GM18870 (cell line): ENCODE data around the gene NDUFAF3.

Source experiments
- ATAC-seq: cut with Tn5 transposase; IDR thresholded peaks from one replicate; pipeline ENCODE4 v1.9.1; 2021; ENCODE audit warnings: moderate library complexity; ENCODE audit not compliant: unreplicated experiment

The NDUFAF3 gene, protein sequence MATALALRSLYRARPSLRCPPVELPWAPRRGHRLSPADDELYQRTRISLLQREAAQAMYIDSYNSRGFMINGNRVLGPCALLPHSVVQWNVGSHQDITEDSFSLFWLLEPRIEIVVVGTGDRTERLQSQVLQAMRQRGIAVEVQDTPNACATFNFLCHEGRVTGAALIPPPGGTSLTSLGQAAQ

GRCh38 chr3:49021813-49022687, at the start of gene NDUFAF3:
Gene NDUFAF3, plus strand, starts transcription at chr3:49022121. Its CDS starts 24 bp downstream, at chr3:49022145.
- peak; percentile 55 for ATAC-seq

DNA sequence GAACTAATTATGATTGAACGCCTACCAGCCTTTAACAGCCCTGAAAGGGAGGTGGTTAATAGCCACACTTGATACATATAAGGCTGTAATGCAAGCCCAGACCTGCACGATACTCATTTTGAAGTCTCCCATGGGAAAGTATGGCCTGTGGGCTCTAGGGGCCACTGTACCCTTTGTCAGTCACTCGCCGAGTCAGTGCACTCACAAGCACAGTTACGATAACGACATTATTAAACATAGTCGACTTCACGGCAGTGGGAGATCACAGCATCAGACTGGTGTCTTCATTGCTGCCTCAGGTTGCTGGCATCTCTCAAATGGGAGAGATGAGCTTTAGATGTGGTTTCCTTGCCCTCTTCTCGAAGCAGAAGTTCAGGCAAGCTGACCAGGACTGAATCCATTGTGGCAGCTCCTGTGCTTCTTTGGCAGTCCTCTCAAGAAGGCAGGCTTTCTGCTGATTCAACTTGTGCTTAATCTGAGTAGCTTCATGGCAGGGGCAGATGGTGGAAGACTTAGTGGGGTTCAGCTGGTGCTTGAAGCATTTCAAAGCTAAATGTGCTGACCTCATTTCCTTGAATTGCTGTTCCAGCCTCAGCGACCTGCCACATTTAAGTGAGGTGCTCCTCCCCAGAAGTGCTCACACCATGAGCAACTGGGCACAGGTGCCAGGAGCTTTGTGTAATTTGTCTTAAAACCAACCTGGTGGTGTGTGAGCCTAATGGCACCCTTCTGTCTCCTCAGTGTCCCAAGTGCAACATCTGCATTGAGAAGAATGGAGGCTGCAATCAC, 47.7 kb upstream of the NDUFAF3 start:
- ATAC-seq, result no peak

DNA sequence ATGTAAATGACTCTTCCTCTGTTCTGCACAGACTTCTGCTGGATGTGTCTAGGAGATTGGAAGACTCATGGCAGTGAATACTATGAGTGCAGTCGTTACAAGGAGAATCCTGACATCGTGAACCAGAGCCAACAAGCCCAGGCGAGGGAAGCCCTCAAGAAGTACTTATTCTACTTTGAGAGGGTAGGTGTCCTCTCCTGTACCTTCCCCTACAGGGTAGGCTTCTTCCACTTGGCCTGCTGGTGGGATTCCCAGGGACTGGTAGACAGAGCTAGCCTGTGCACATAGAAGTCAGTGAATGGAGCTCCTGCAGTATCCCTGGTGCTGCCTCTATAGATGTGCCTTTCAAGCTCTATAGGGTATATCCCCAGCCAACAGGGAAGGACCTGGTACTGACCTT, 42.5 kb upstream of the NDUFAF3 start:
- ATAC-seq, result no peak

GRCh38 chr3:48980295-48980694, 41.6 kb upstream of the NDUFAF3 start:
- ATAC-seq, result no peak

DNA sequence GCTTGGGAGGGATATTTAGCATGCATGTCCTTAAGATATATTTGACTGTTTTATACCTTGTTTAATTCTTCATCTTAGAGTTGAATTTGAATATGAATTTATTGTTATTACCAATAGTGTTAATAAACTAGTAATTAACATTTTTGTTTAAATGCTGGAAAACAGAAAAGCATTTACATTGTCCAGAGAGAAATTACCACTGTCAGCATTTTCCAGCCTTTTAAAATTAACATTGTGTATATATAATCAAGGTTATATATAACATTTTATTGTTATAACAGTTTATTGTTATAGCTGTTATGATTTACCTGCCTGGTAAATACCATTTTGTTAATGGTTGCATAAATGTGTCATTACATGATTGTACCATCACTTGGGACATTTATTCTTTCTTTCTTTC, 39.9 kb upstream of the NDUFAF3 start:
- no peak for ATAC-seq

- ATAC-seq, result no peak
Observed at GRCh38 chr3:48982686-48983085, 39.2 kb upstream of the NDUFAF3 start.

GRCh38 chr3:48983096-48983495, 38.8 kb upstream of the NDUFAF3 start:
- no peak for ATAC-seq

GRCh38 chr3:48984663-48985062, 37.3 kb upstream of the NDUFAF3 start:
- ATAC-seq, result no peak

GRCh38 chr3:48985831-48986376, 36.0 kb upstream of the NDUFAF3 start:
- ATAC-seq, result no peak

DNA sequence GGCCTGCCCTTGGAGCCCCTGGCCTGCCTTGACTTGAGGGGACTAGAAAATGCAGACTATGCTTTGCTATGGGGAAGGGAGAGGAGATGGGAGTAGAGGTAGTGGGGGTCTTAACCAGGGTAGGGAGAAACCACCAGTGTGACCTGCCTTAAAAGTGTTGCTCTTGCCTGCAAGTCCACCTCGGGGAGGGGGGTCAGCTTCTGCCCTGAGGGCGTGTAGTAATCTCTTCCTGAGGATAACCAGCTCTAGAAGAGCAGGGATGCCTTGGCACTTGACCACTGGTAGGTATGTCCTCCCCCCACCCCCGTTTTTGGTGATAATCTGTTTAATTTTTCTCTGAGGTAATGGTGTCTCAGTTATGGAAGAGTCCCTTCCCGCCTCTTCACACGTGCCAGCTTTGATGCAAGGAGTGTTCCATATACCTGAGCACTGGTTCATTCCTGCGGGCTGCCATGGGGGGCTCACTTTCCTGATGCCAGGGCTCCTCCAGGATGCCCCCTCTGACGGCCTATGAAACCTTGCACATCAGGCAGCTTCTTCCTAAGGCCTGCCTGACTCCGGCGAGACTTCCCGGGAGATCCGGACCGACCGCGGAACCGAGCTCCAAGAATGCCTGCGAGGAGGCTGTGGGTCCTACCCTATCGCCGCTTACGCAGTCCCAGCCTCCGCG, 32.7 kb upstream of the NDUFAF3 start:
- ATAC-seq, result no peak

DNA sequence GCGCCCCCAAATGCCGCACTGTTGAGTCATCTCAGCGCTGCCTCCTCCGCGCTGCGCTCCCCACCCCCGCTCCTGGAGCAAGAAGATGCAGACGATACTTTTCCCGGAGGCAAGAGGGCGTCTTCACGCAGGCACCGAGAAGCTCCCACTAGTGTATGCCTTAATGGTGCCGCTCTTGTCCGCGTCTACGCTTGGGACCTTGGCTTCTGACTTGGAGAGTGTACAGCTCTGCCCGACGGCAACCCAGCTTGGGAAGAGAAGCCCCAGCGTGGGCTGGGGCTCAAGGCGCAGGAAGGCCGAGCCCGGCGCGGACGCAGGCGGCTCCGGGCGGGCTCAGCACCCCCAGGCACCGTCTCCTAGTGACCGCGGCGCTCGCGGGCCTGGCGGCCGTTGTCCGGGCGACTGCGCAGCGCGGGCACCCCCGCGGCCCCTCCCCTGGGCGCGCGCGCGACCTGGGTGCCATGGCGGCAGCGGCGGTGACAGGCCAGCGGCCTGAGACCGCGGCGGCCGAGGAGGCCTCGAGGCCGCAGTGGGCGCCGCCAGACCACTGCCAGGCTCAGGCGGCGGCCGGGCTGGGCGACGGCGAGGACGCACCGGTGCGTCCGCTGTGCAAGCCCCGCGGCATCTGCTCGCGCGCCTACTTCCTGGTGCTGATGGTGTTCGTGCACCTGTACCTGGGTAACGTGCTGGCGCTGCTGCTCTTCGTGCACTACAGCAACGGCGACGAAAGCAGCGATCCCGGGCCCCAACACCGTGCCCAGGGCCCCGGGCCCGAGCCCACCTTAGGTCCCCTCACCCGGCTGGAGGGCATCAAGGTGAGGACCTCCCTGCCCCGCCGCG, 31.9 kb upstream of the NDUFAF3 start, which contains the start of gene P4HTM:
Gene P4HTM, plus strand, starts transcription at position 446 of the 840 bp plus-strand sequence. Its CDS starts 16 bp downstream, at position 462.
- ATAC-seq, result no peak

DNA sequence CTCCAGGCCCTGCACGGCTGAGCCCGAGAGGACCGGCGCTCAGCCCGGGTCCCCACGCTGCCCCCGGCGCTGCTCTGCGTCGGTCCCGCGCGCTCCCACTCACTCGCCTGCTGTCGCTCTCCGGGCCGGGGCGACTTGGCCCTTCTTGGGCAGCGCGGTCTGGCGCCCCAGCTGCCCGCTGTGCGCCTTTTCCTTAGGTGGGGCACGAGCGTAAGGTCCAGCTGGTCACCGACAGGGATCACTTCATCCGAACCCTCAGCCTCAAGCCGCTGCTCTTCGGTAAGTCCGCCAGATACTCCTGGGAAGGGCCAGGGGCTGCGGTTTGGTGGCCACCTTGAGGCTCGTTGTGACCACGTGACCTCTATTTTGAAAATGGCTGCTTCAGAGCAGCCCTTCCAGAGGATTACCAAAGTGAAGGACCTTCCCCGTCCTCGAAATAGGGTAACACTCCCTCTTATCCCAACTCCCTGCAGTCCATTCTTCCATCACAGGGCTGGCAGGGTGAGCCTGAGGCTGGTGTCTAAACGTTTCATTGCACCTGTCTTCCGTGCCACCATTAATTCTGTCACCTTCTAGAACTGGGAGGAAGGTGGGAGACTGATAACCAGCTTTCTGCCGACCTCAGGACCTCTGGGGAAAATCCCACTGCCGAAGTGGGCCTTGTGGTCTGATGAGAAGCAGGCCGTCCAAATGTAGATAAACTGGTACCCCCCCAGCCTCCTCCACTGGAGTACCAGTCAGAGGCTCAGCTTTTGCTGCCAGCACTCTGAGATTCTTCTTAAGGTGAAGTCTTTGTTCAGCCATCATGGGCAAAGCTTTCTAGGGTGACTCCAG, 31.1 kb upstream of the NDUFAF3 start:
- ATAC-seq, result no peak

GRCh38 chr3:48991851-48992545, 29.9 kb upstream of the NDUFAF3 start:
- ATAC-seq, result no peak

DNA sequence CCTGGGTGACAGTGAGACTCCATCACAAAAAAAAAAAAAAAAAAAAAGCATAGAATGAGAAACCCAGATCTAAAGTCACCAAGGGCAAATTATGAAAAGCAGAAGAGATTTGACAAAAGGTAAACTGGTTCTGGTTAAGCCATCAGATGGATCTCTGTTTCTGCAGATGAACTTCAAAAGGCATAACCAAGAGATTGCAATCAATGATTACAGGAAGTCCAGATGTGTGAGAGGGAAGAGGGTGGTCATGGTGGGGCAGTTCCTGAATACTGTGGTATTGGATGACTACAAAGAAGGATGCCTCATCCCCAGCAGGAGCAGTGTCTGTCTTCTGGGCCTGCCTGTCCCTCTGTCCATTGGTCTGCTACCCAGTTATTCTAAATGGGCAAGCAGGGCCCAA, 28.1 kb upstream of the NDUFAF3 start:
- no peak for ATAC-seq

- no peak for ATAC-seq
Observed at GRCh38 chr3:48996640-48997039, 25.3 kb upstream of the NDUFAF3 start.

DNA sequence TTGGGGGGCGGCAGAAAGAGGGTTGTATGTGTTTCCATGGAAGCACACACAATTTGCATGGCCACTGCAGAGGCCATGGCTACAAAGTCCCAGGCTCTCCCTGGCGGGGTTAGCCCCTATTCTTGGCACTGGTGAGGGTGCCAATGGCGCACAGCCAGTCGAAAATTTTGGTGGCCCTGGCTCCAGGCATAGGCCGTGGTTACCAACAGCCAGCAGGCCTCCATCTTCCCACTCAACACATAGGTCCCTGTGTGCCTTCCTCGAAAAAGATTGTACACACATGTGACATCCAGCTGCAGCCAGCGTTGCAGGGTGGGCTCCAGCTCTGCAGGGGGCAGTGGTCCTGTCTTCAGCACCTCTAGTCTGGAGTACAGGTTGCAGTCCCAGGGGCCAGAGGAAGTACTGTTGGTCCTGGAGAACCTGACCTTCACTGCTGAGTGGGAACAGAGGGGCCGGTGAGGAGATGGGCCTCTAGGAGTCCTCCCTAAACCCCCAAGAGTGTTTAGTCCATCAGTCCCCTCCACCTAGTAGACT, 24.8 kb upstream of the NDUFAF3 start:
- ATAC-seq, result no peak

- ATAC-seq, result no peak
Observed at GRCh38 chr3:48997714-48998637, 23.9 kb upstream of the NDUFAF3 start.
